HUES6 (cell line): ENCODE measurements around the gene EVC.
"Not testable (repeated sequence)": the region's sequence is repeated elsewhere in the genome, so short reads cannot be mapped to it uniquely, and the experiment has no call there.

Experiments
- H3K27ac ChIP-seq: 2 replicates; pipeline ENCODE4 v1.7.0; 2013; ENCODE audit warnings: low read depth, mild to moderate bottlenecking, low read length, inconsistent platforms
- H3K27me3 ChIP-seq: 2 replicates; pipeline ENCODE4 v1.6.1; 2013; ENCODE audit warnings: low read length; ENCODE audit not compliant: control insufficient read depth, insufficient read depth
- H3K36me3 ChIP-seq: 2 replicates; pipeline ENCODE4 v1.6.1; 2013; ENCODE audit warnings: low read length; ENCODE audit not compliant: control insufficient read depth, insufficient read depth
- H3K4me1 ChIP-seq: 2 replicates; pipeline ENCODE4 v1.6.1; 2013; ENCODE audit warnings: low read length; ENCODE audit not compliant: control insufficient read depth, insufficient read depth
- H3K4me3 ChIP-seq: 2 replicates; pipeline ENCODE4 v1.5.1; 2013; ENCODE audit warnings: low read depth, low read length
- H3K9ac ChIP-seq: one replicate; pipeline ENCODE4 v1.6.1; 2013; ENCODE audit warnings: mild to moderate bottlenecking, low read length
- H3K9me3 ChIP-seq: 2 replicates; pipeline ENCODE4 v1.6.1; 2013; ENCODE audit warnings: low read depth, low read length; ENCODE audit not compliant: control insufficient read depth, insufficient read depth

EVC gene

DNA sequence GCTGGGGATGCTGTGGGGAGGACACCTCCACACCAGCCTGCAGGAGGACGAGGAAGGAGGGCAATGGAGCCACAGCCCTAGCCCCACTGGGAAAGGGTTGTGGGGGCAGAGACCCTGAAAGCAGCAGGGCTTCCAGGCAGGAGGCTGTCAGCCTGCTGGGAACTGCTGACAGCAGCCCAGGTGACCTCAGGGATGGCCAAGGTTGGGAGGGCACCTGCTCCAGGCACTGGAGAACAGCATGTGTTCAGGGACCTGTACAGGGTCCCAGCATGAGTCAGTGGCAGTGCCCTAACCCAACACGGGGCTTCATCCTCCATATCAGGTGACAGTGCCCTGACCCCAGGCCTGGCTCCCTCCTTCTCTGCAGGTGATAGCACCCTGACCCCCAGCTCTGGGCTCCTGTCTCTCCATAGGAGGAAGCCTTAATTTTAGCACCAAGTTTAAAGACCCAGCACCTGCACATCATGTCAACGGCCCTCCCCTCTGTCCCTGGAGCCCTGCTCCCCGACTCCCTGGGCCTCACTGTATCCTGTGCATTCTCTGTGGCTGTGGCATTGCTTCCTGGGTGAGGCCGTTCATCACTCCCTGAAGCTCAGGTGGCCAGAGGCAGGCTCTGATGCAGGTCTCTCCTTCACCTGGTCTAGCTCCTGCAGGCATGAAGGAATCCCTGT, 115.6 kb downstream of the EVC start:
- H3K36me3 ChIP-seq, result peaks cover 83% of the 10 kb centered on the region
- H3K27me3 ChIP-seq, result no peaks in the 10 kb centered on the region
- no peak overlapping the region for H3K9ac ChIP-seq
- no peaks in the 10 kb centered on the region for H3K4me1 ChIP-seq
- no peaks in the 10 kb centered on the region for H3K9me3 ChIP-seq
- no peak overlapping the region for H3K4me3 ChIP-seq
- no peak overlapping the region for H3K27ac ChIP-seq

DNA sequence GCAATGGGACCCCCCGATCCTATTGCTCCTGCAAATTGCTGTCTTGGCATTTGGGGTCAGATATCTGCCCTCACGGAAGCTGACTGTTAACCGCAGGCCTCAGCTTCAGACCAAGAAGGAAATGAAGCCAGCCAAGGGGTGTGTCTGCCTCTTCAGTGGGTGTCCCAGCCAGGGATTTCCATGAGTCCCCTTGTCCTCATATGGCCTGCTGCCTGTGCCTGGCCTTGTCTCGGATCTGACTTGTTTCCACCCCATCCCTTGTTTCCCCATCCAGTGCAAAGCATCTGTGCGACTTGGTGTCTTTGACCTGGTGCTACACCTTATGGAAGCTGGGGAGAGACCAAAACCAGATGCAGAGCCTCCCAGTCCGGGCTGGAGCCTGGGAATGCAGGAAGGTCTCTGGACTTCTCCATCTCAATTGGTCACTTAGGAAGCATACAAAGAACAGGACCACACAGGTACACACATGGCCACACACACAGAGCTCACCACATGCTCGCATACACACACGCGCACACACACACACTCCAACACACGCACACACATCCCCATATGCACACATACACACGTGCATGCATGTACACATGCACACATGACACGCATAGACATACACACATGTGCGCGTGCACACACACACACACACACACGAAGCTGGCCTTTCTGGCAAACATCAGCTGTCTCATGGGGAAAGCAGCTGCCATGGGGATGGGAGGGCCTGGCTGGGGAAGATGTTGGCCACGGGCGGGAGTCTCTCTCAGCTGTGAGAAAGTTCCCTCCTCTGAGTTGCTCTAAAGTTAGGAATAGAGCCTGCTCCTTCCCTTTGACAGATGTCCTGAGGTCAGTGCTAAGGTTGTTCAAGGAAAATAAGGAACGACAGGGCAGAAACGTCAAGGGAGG, 116.4 kb downstream of the EVC start:
- Histone ChIP-seq H3K9ac (no peak overlapping the region), H3K36me3 (peaks cover 83% of the 10 kb centered on the region)

DNA sequence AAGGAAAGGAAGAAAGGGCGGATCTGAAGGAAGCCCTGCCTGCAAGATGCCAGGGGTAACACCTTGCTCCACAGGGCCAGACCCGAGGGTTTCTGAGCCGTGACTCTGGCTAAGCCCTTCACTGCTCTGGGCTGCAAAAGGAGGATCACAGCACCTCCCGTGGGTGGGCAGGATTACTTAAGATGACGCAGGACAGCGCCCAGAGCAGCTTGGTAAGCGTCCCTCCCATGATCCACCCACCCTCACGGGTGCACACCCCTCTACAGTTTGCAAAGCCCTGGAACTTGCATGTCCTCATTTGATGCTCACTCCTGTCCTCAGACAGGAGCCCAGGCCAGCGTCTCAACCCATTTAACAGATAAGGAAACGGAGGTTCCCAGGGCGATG, 117.0 kb downstream of the EVC start:
- Histone ChIP-seq H3K9ac (no peak overlapping the region), H3K9me3 (no peaks in the 10 kb centered on the region), H3K36me3 (peaks cover 81% of the 10 kb centered on the region), H3K4me3 (no peak overlapping the region), H3K27me3 (no peaks in the 10 kb centered on the region), H3K4me1 (no peaks in the 10 kb centered on the region), H3K27ac (no peak overlapping the region)

More for the DNA sequence above, 116.4 kb downstream of the EVC start:
- H3K9me3 ChIP-seq, result no peaks in the 10 kb centered on the region
- no peak overlapping the region for H3K27ac ChIP-seq
- H3K4me1 ChIP-seq, result no peaks in the 10 kb centered on the region
- H3K27me3 ChIP-seq, result no peaks in the 10 kb centered on the region
- H3K4me3 ChIP-seq, result no peak overlapping the region

DNA sequence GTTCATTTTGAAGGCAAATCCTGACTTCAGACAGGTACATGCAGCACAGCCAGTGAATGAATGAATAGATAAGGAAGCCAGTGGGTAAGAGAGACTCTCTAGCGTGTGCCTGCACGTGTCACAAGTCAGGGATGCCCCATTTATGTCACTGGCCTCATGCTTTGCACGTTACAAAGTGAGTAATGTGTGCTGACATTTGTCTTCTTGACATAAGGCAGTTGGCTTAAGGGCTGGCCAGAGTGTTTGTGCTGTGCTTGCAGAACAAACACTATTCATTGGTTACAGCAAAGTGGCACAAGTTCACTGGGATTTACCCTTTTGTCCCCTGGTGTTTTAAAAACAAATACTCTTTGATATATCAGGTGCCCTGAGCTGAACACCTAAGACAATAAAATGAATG, 125.9 kb downstream of the EVC start:
- H3K36me3 ChIP-seq, result peaks cover 88% of the 10 kb centered on the region
- H3K27ac ChIP-seq, result no peak overlapping the region
- no peak overlapping the region for H3K4me3 ChIP-seq
- no peaks in the 10 kb centered on the region for H3K27me3 ChIP-seq
- H3K9me3 ChIP-seq, result no peaks in the 10 kb centered on the region
- no peaks in the 10 kb centered on the region for H3K4me1 ChIP-seq
- no peak overlapping the region for H3K9ac ChIP-seq

DNA sequence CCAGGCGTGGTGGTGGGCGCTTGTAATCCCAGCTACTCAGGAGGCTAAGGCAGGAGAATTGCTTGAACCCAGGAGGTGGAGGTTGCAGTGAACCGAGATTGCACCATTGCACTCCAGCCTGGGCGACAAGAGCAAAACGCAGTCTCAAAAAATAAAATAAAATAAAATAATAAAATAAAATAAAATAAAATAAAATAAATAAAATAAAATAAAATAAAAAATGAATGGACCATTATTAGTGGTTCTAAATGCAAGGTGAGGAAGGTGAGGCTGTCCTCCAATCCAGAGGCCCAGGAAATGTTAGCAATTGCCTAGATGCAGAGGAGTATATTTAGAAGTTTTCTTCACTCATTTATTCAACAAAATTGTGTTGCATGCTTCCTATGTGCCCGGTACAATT, 126.5 kb downstream of the EVC start:
- H3K4me3 ChIP-seq, H3K9me3 ChIP-seq, H3K27me3 ChIP-seq, H3K9ac ChIP-seq, H3K27ac ChIP-seq, H3K4me1 ChIP-seq: not testable (repeated sequence)
- H3K36me3 ChIP-seq, result peaks cover 88% of the 10 kb centered on the region

DNA sequence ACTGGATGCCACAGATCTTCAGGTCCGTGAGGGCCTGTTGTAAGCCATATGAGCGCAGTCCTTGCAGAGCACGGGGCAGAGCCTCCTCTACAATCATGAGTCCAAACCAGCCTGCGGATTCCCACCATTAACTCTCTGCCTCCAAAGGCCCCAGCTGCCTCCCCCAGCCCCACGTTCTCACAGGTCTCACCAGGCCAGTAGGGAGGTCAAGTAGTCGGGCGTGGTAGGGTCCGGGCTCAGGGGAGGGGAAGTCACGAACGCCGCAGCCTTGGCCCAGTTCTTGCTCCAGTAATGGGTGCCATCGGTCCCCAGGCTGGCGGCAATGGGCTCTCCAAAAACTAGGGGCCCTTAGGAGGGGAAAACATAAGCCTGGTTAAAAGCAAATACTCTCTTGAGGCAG, 128.3 kb downstream of the EVC start:
- no peak overlapping the region for H3K9ac ChIP-seq
- peaks cover 88% of the 10 kb centered on the region for H3K36me3 ChIP-seq
- H3K4me3 ChIP-seq, result no peak overlapping the region
- no peaks in the 10 kb centered on the region for H3K4me1 ChIP-seq
- no peaks in the 10 kb centered on the region for H3K27me3 ChIP-seq
- H3K9me3 ChIP-seq, result no peaks in the 10 kb centered on the region
- no peak overlapping the region for H3K27ac ChIP-seq

DNA sequence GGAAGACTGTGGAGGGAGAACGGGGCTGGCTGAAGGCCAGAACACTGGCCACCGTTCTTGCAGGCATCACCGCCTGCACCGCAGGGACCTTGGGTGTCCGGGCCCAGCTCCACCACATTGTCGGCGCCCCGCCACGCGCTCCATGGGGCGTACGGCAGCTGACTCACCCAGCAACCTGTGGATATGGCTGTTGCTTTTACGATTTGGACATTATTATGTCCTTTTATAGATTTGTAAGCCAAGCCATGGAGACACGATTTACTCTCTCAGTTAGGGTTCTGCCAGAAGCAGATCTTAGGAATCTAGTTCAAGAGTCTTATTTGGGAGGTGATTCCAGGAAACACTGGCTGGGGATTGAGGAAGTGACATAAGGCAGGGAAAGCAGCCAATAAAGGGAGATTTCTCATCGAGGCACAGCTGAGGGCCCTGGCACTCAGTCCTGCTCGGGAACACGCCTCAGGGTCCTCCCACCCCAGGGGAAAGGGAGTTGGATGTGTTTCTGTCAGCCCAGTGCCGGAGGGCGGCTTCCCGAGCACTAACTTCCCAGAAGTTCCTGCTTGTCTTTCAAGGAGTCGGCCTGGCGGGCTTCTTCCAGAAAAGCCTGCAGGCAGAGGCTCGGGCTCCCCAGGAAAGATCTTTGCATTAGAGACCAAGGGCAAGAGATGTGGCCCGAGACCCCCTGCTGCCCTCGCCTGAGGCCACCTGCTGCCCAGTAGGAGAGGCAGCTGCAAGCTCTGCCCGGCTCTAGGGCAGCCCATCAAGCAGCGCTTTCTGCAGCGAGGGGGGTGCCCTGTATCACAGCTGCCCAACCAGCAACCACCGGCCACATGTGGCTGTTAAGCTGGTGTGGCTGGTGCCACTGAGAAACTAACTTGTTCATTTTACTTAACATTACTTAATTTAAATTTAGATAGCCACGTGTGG, 129.0 kb downstream of the EVC start:
- H3K4me1 ChIP-seq, result no peaks in the 10 kb centered on the region
- H3K4me3 ChIP-seq, result no peak overlapping the region
- H3K9me3 ChIP-seq, result no peaks in the 10 kb centered on the region
- H3K9ac ChIP-seq, result no peak overlapping the region
- peaks cover 88% of the 10 kb centered on the region for H3K36me3 ChIP-seq
- H3K27ac ChIP-seq, result no peak overlapping the region
- H3K27me3 ChIP-seq, result no peaks in the 10 kb centered on the region

DNA sequence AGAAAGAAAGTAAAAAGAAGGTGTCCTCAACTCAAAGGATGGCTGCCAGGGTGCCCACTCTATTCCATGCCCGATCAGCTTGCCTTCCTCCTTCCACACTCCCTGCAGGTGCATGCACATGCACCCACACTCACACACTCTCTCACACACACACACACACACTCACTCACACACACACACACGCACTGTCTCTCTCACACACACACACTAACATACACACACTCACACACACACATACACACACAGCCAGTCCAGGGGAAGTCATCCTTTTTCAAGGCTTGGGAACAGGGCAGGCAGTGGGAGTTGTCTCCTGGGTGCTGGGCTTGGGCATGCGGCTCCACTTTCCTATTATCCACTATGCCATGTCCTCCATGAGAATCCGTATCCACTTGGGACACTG, 131.5 kb downstream of the EVC start:
- no peak overlapping the region for H3K27ac ChIP-seq
- H3K36me3 ChIP-seq, result peaks cover 81% of the 10 kb centered on the region
- H3K4me3 ChIP-seq, result no peak overlapping the region
- H3K9me3 ChIP-seq, result no peaks in the 10 kb centered on the region
- H3K27me3 ChIP-seq, result no peaks in the 10 kb centered on the region
- H3K4me1 ChIP-seq, result 0 out of 2 replicates have a peak, but pooled peaks cover 6% of the 10 kb centered on the region
- H3K9ac ChIP-seq, result no peak overlapping the region

DNA sequence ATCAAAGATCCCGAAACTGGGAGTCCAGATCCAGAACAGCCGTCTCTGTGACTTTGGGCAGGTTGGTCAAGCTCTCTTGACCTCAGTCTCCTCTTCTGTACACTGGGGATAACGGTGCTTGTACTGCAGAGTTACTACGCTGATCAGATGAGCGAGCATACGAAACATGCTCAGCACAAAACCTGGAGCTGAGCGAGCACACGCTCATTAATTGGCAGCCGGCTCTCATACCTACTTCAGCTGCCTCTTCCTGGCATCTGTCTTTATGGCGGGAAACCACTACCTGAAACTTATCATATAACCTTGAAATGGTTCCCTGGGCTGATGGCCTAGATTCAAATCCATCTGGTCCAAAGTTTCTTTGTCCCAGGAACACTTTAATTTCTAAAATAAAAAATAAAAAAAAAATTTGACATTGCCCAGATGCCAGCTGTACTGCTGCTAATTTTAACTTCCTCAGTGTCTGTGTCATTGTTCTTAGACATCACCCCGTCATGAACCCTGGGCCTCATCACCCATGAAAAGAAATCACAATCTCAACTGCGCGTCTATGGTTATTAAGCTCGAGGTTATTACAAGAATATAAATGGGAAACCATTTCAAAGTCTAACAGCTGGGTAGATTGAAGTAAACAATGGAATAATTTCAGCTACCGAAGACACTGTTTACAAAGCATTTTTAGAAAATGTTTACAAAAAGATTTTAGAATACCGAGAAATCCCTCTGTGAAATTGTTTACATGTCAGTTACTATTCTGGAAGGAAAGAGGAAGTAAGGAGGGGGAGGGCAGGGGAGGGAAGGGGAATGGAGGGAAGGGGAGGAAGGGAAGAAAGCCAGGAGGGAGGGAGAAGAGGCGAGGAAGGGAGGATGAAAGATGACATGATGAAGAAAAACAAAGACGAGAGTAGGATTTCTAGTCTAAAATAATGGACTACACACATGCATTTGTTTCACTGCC, 132.9 kb downstream of the EVC start:
- H3K9me3 ChIP-seq, result no peaks in the 10 kb centered on the region
- H3K27me3 ChIP-seq, result no peaks in the 10 kb centered on the region
- H3K4me1 ChIP-seq, result 0 out of 2 replicates have a peak, but pooled peaks cover 6% of the 10 kb centered on the region
- peaks cover 82% of the 10 kb centered on the region for H3K36me3 ChIP-seq
- H3K27ac ChIP-seq, result no peak overlapping the region
- no peak overlapping the region for H3K9ac ChIP-seq
- no peak overlapping the region for H3K4me3 ChIP-seq
